Measurements from ENCODE around the gene MAPKAPK3.
"Not testable (repeated sequence)": the region's sequence is repeated elsewhere in the genome, so short reads cannot be mapped to it uniquely, and the experiment has no call there.

MAPKAPK3 gene

GRCh38 chr3:50687916-50688315 is 71.0 kb downstream of the MAPKAPK3 start:
- no peak for DNase-seq (ENCODE audit: low read depth in 2 of 2)

GRCh38 chr3:50688602-50689001 is 71.7 kb downstream of the MAPKAPK3 start:
- DNase-seq (ENCODE audit: low read depth in 2 of 2) = not testable (repeated sequence)

GRCh38 chr3:50689558-50689957 is 72.6 kb downstream of the MAPKAPK3 start:
- DNase-seq (ENCODE audit: low read depth in 2 of 2) = no peak

GRCh38 chr3:50695031-50695430 is 78.1 kb downstream of the MAPKAPK3 start:
- DNase-seq (ENCODE audit: low read depth in 2 of 2) = no peak

- DNase-seq (ENCODE audit: low read depth in 2 of 2) = no peak
Measured at GRCh38 chr3:50696276-50696675, 79.3 kb downstream of the MAPKAPK3 start.

GRCh38 chr3:50698269-50698668 is 81.3 kb downstream of the MAPKAPK3 start:
- no peak for DNase-seq (ENCODE audit: low read depth in 2 of 2)

All from stimulated activated CD4-positive, alpha-beta T cell treated with anti-CD3 and anti-CD28 coated beads, Interleukin-15, amount 100 ng/mL, for 48 hours (primary cell).